Measurements from ENCODE around the gene ANKRD39. TPM values are rescaled to one million over a fixed set of nuclear protein-coding genes. Genes with fewer than 3 reads are reported as not detected.
"Not testable (repeated sequence)": the region's sequence is repeated elsewhere in the genome, so short reads cannot be mapped to it uniquely, and the experiment has no call there.

ANKRD39 gene
- total and polyA plus RNA-seq, 5 donors, result 11.8 to 23.3 (median 14.1) TPM

- Histone ChIP-seq H3K27me3 (ENCODE audit: control insufficient read depth, insufficient read depth) (no peaks in the 10 kb centered on the region), H3K27ac (ENCODE audit: low read length) (no peak overlapping the region), H3K4me3 (ENCODE audit: low read length) (no peak overlapping the region), H3K4me1 (ENCODE audit: control insufficient read depth, insufficient read depth, low read length) (peaks cover 9% of the 10 kb centered on the region), H3K9me3 (ENCODE audit: control insufficient read depth, low read length) (no peaks in the 10 kb centered on the region)
- 83% methylated on average over 23 of the region's 23 CpGs for WGBS
- intact Hi-C loops (cut with DNase I), result no loop called here
- DNase-seq (no peak), ATAC-seq (no peak)
Measured at GRCh38 chr2:96806468-96807126, 51.2 kb downstream of the ANKRD39 start.

GRCh38 chr2:96805946-96806345 lies 51.9 kb downstream of the ANKRD39 start:
- H3K27ac ChIP-seq (ENCODE audit: low read length); H3K9me3 ChIP-seq (ENCODE audit: control insufficient read depth, low read length); intact Hi-C loops (cut with DNase I); H3K27me3 ChIP-seq (ENCODE audit: control insufficient read depth, insufficient read depth); DNase-seq; H3K4me1 ChIP-seq (ENCODE audit: control insufficient read depth, insufficient read depth, low read length); H3K4me3 ChIP-seq (ENCODE audit: low read length); ATAC-seq: not testable (repeated sequence)
- WGBS, result 94% methylated on average over 15 of the region's 20 CpGs

DNA sequence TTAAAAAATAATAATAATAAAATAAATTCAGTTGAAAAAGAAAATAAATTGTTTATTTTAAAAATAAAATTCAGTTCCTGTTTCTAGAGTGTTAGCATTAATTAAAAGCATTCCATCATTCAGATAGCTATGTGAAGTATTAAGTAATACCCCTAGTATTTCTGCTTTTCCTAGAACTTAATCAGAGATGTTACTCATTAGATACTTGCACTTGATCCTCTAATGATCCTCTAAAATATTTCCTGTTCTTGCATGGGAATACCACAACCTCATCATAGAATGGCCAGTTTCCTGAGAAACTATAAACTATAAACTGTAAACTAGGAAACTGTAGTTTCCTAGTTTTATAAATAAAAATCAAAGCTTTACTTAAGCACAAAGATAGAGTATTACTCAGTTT lies 52.8 kb downstream of the ANKRD39 start:
- Histone ChIP-seq H3K4me3 (ENCODE audit: low read length) (no peak overlapping the region), H3K27ac (ENCODE audit: low read length) (no peak overlapping the region), H3K4me1 (ENCODE audit: control insufficient read depth, insufficient read depth, low read length) (no peaks in the 10 kb centered on the region), H3K9me3 (ENCODE audit: control insufficient read depth, low read length) (no peaks in the 10 kb centered on the region), H3K27me3 (ENCODE audit: control insufficient read depth, insufficient read depth) (no peaks in the 10 kb centered on the region)
- no peak for DNase-seq
- intact Hi-C loops (cut with DNase I), result loop anchor here in 1 of 4 donors (5.0 kb wide), 1 partner anchor 43 kb away; the partner anchor contains the start of gene CNNM4
- no peak for ATAC-seq

- 93% methylated on average over 7 of the region's 7 CpGs for WGBS
- DNase-seq (no peak), ATAC-seq (no peak)
- intact Hi-C loops (cut with DNase I), result loop anchor here in 1 of 4 donors (5.0 kb wide), 1 partner anchor 40 kb away; the partner anchor contains the start of gene CNNM4
- H3K4me3 ChIP-seq (ENCODE audit: low read length), result no peak overlapping the region
- H3K27ac ChIP-seq (ENCODE audit: low read length), result no peak overlapping the region
- H3K9me3 ChIP-seq (ENCODE audit: control insufficient read depth, low read length), result no peaks in the 10 kb centered on the region
- H3K4me1 ChIP-seq (ENCODE audit: control insufficient read depth, insufficient read depth, low read length), result no peaks in the 10 kb centered on the region
- no peaks in the 10 kb centered on the region for H3K27me3 ChIP-seq (ENCODE audit: control insufficient read depth, insufficient read depth)
Measured at GRCh38 chr2:96802721-96803120, 55.1 kb downstream of the ANKRD39 start.

- WGBS, result 74% methylated on average over 10 of the region's 10 CpGs
- no peak overlapping the region for H3K27ac ChIP-seq (ENCODE audit: low read length)
- no peaks in the 10 kb centered on the region for H3K27me3 ChIP-seq (ENCODE audit: control insufficient read depth, insufficient read depth)
Measured at GRCh38 chr2:96801786-96802595, 55.8 kb downstream of the ANKRD39 start.

GRCh38 chr2:96801005-96801785 lies 56.6 kb downstream of the ANKRD39 start:
- Histone ChIP-seq H3K27ac (ENCODE audit: low read length) (no peak overlapping the region), H3K27me3 (ENCODE audit: control insufficient read depth, insufficient read depth) (no peaks in the 10 kb centered on the region), H3K4me3 (ENCODE audit: low read length) (no peak overlapping the region), H3K9me3 (ENCODE audit: control insufficient read depth, low read length) (no peaks in the 10 kb centered on the region), H3K4me1 (ENCODE audit: control insufficient read depth, insufficient read depth, low read length) (no peaks in the 10 kb centered on the region)
- peak; percentile 69 to 89 (median 87) for DNase-seq
- peak; percentile 84 to 85 for ATAC-seq
- intact Hi-C loops (cut with DNase I), result loop anchor here in 1 of 4 donors (5.0 kb wide), 1 partner anchor 39 kb away; the partner anchor contains the start of gene CNNM4
- WGBS, result 50% methylated on average over 15 of the region's 15 CpGs

More at GRCh38 chr2:96801786-96802595, 55.8 kb downstream of the ANKRD39 start:
- intact Hi-C loops (cut with DNase I), result loop anchor here in 1 of 4 donors (5.0 kb wide), 1 partner anchor 40 kb away; the partner anchor contains the start of gene CNNM4
- ATAC-seq (no peak), DNase-seq (no peak)
- Histone ChIP-seq H3K4me1 (ENCODE audit: control insufficient read depth, insufficient read depth, low read length) (no peaks in the 10 kb centered on the region), H3K9me3 (ENCODE audit: control insufficient read depth, low read length) (no peaks in the 10 kb centered on the region), H3K4me3 (ENCODE audit: low read length) (no peak overlapping the region)

DNA sequence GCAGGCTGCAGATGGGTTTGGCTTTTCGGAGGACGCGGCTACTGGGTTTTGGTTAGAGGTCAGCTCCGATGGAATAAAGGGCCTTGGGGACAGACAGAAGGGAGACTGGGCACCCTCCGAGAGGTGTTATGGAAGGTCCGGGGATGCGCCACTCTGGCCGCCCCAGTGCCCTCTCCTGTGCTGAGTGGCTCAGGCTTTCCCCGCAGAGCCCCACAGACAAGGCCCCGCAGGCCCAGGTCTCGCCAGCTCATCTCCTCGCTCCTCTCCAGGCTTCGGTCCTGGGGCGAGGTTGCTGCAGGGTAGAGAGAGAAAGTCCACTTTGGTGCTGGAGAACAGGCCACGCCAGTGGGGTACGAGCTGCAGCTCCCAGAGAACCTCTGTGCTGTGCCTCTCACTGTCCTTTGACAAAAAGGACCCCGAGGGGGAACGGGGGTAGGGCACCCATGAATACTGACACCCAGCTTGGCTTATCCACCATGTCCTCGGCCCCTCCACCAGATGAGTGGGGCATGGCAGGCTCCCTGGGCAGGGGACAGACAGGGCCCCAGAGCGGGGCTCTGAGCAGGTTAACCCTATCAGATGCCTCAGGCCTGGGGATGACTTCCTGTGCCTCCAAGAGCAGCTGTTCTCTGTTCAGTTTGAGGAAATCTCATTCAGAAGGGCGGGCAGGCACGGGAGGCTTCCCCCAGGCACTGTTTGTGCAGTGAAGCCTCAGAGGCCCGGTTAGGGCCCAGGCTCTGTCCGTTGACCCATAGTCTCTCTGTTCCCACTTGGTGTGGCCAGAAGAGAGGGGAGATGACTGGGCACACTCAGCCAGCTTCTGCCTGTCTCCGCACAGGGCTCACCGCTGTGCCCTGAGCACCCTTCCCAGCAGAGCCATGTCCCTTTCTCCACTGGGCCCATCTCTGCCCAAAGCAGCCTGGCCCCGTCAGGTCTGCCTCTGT lies 57.5 kb downstream of the ANKRD39 start:
- H3K27ac ChIP-seq (ENCODE audit: low read length), result no peak overlapping the region
- no peak overlapping the region for H3K4me3 ChIP-seq (ENCODE audit: low read length)
- H3K9me3 ChIP-seq (ENCODE audit: control insufficient read depth, low read length), result no peaks in the 10 kb centered on the region
- DNase-seq, result no peak
- no peaks in the 10 kb centered on the region for H3K27me3 ChIP-seq (ENCODE audit: control insufficient read depth, insufficient read depth)
- peak in 1 of 2 donors; percentile 32 for ATAC-seq
- H3K4me1 ChIP-seq (ENCODE audit: control insufficient read depth, insufficient read depth, low read length), result no peaks in the 10 kb centered on the region
- intact Hi-C loops (cut with DNase I), result loop anchor here in 1 of 4 donors (5.0 kb wide), 1 partner anchor 38 kb away; the partner anchor contains the start of gene CNNM4
- WGBS, result 88% methylated on average over 27 of the region's 27 CpGs

DNA sequence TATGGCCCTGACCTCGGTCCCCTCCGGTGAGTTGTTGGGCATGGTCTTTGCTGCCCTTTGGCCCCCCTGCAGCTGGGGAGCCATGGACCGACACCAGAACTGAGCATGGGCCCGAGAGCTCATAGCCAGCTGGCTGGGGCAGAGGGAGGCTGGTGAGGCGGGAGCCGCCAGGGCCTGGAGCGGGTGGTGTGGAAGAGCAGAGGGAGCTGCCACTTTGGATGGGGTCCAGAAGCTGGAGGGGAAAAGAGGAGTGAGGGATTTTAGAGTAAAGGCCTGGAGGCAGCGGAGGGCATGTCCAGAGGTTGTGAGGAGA lies 58.2 kb downstream of the ANKRD39 start:
- H3K27ac ChIP-seq (ENCODE audit: low read length), result no peak overlapping the region
- no peak for ATAC-seq
- 91% methylated on average over 8 of the region's 8 CpGs for WGBS
- DNase-seq, result no peak
- no peaks in the 10 kb centered on the region for H3K9me3 ChIP-seq (ENCODE audit: control insufficient read depth, low read length)
- no peaks in the 10 kb centered on the region for H3K4me1 ChIP-seq (ENCODE audit: control insufficient read depth, insufficient read depth, low read length)
- intact Hi-C loops (cut with DNase I), result no loop called here
- H3K27me3 ChIP-seq (ENCODE audit: control insufficient read depth, insufficient read depth), result no peaks in the 10 kb centered on the region
- no peak overlapping the region for H3K4me3 ChIP-seq (ENCODE audit: low read length)

GRCh38 chr2:96798733-96799622 lies 58.8 kb downstream of the ANKRD39 start:
- Histone ChIP-seq H3K9me3 (ENCODE audit: control insufficient read depth, low read length) (no peaks in the 10 kb centered on the region), H3K27me3 (ENCODE audit: control insufficient read depth, insufficient read depth) (no peaks in the 10 kb centered on the region), H3K4me1 (ENCODE audit: control insufficient read depth, insufficient read depth, low read length) (no peaks in the 10 kb centered on the region), H3K27ac (ENCODE audit: low read length) (no peak overlapping the region), H3K4me3 (ENCODE audit: low read length) (no peak overlapping the region)
- DNase-seq, result no peak
- intact Hi-C loops (cut with DNase I), result no loop called here
- ATAC-seq, result no peak
- 84% methylated on average over 23 of the region's 23 CpGs for WGBS

Measured in right cardiac atrium (tissue), 5 donors.